NT2/D1 (cell line): ENCODE data around the gene KDM6A.

Experiments used
- DNase-seq: peaks from one replicate; pipeline ENCODE4 v3.0.0-alpha.2; 2011; ENCODE audit warnings: low read depth, low spot score
- H3K27me3 ChIP-seq: 2 replicates; pipeline ENCODE4 v1.6.0; 2011; ENCODE audit warnings: mild to moderate bottlenecking; ENCODE audit not compliant: insufficient read length, insufficient read depth
- H3K36me3 ChIP-seq: 2 replicates; pipeline ENCODE4 v1.6.1; 2011; ENCODE audit warnings: mild to moderate bottlenecking, low read length, mixed read lengths; ENCODE audit not compliant: insufficient read depth, insufficient read length
- H3K4me1 ChIP-seq: 2 replicates; pipeline ENCODE4 v1.5.1; 2011; ENCODE audit not compliant: insufficient read depth, insufficient read length
- H3K4me3 ChIP-seq: 2 replicates; pipeline ENCODE4 v1.5.1; 2011; ENCODE audit warnings: low read depth; ENCODE audit not compliant: insufficient read length
- H3K9ac ChIP-seq: 2 replicates; pipeline ENCODE4 v1.6.0; 2011; ENCODE audit warnings: low read depth; ENCODE audit not compliant: insufficient read length
- H3K9me3 ChIP-seq: 2 replicates; pipeline ENCODE4 v1.5.1; 2011; ENCODE audit warnings: mild to moderate bottlenecking, low read length; ENCODE audit not compliant: insufficient read depth
- SUZ12 ChIP-seq: IDR thresholded peaks from 2 replicates; pipeline ENCODE4 v1.6.1; 2011; ENCODE audit not compliant: insufficient read length, insufficient read depth; ENCODE audit errors: extremely low read depth
- YY1 ChIP-seq: IDR thresholded peaks from 2 replicates; pipeline ENCODE4 v1.6.1; 2011; ENCODE audit not compliant: insufficient read length, insufficient read depth
- ZNF274 ChIP-seq: IDR thresholded peaks from 2 replicates; pipeline ENCODE4 v1.6.1; 2011; ENCODE audit warnings: mild to moderate bottlenecking, low read depth, low read length

KDM6A gene

DNA sequence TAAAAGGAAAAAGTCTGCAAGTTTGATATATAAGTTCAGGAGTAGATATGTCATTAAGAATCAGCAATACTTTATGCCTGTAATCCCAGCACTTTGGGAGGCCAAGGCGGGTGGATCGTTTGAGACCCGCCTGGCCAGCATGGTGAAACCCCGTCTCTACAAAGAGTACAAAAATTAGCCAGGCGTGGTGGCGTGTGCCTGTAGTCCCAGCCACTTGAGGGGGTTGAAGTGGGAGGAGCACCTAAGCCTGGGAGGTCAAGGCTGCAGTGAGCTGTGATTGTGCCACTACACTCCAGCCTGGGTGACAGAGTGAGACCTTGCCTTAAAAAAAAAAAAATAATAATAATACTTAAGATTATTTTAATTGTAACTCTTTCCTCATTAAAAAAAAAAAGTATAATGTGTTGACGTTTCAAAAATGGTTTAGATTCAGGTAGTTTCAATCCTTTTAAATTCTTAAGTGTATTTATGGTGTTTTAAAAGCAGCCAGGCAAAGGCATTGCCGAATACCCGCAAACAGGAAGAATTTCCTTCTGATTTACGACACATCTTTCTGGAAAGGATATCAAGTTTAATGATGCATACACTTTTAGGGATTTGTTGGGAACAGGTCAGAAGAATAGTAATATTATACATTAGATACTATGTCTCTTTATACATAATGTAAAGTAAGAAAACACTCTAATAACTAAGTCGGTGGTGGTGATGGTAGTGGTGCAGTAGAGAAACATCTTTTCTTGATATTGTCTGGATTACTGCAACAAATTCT, 80.9 kb downstream of the KDM6A start:
- no peak for DNase-seq
- Histone ChIP-seq H3K4me1 (no peaks in the 10 kb centered on the region), H3K9ac (no peak overlapping the region), H3K36me3 (peaks cover 4% of the 10 kb centered on the region), H3K9me3 (no peaks in the 10 kb centered on the region), H3K27me3 (no peaks in the 10 kb centered on the region), H3K4me3 (peak overlapping the region; percentile 8)
- no peak for TF ChIP-seq ZNF274
- TF ChIP-seq YY1: no peak
- TF ChIP-seq SUZ12: no peak

GRCh38 chrX:44954562-44954961, 81.6 kb downstream of the KDM6A start:
- H3K9me3 ChIP-seq: no peaks in the 10 kb centered on the region
- TF ChIP-seq SUZ12 (no peak), YY1 (no peak), ZNF274 (no peak)
- no peak for DNase-seq
- no peaks in the 10 kb centered on the region for H3K4me1 ChIP-seq
- peaks cover 4% of the 10 kb centered on the region for H3K36me3 ChIP-seq
- H3K27me3 ChIP-seq: no peaks in the 10 kb centered on the region
- no peak overlapping the region for H3K9ac ChIP-seq
- H3K4me3 ChIP-seq: peak overlapping the region; percentile 8

DNA sequence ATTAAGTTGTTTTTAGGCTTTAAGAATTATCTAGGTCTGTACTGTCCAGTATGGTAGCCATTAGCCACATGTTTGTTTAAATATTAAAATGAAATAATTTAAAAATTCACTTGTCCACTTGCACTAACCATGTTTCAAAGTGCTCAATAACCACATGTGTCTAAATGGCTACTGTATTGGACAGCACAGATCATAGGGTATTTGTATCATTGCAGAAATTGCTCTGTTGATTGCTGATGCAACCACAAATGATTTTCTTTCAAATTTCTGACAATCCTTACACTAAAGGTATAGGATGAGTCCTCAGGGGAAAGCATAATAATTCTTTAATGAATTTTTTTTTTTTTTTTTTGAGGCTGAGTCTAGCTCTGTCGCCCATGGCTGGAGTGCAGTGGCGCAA, 84.9 kb downstream of the KDM6A start:
- Histone ChIP-seq H3K27me3 (no peaks in the 10 kb centered on the region), H3K36me3 (peaks cover 22% of the 10 kb centered on the region), H3K9me3 (no peaks in the 10 kb centered on the region), H3K4me1 (no peaks in the 10 kb centered on the region), H3K9ac (no peak overlapping the region), H3K4me3 (no peak overlapping the region)
- no peak for TF ChIP-seq SUZ12
- TF ChIP-seq ZNF274: no peak
- TF ChIP-seq YY1: no peak
- DNase-seq: no peak

DNA sequence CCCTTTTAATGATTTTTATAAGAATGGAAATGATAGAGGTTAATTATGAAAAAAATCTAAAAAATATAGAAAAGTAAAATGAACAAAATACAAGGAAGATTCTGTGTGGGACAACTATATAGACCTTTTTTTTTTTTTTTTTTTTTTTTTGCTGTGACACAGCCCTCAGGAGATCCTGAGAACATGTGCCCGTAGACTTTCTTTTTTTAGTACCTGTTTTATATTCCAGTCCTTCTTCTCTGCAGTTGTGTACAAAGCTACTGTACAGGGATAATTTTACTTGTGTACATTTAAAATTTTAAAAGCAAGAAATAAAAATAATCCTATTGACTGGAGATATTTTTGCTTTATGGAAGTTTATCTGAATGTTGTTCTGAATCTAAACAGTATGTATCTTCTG, 85.5 kb downstream of the KDM6A start:
- Histone ChIP-seq H3K9ac (no peak overlapping the region), H3K9me3 (no peaks in the 10 kb centered on the region), H3K4me1 (no peaks in the 10 kb centered on the region), H3K36me3 (peaks cover 28% of the 10 kb centered on the region), H3K27me3 (no peaks in the 10 kb centered on the region), H3K4me3 (no peak overlapping the region)
- TF ChIP-seq YY1: no peak
- no peak for DNase-seq

DNA sequence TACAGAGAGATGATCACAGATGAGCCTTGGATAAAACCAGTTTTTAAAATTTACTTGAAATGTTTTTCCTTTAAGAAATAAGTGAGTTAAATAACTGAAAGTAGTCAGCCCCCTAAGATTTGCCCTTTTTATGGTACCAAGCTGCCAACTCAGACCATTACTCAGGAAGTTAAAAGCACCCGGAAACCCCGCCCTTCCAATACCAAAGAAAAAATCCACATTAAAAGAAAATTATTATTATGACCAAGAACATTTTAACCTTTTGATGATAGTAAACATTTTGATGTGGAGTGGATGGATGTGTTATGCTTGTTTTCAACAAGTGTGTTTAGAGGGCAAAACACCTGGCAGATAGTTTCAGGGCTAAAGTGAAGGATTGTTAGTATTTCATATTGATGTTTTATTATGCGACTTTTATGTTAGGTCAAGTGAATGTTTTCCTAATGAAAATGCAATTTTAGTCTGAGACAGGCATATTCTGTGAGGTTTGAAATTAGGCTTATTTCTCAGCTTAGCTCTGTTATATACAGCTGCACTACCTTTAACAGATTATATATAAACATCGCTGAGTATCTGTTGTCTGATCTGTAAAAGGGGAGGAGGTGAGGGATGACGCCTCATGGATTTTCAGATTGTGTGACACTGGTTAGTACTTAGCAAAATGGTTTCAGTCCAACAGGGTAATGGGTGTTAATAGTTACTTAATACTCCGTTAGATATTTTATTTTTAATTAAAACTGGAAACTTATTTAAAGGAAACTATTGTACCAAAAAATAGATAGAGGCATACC, 89.0 kb downstream of the KDM6A start:
- DNase-seq: no peak
- TF ChIP-seq YY1: no peak
- no peak for TF ChIP-seq SUZ12
- no peak for TF ChIP-seq ZNF274
- Histone ChIP-seq H3K9ac (no peak overlapping the region), H3K4me3 (no peak overlapping the region), H3K4me1 (no peaks in the 10 kb centered on the region), H3K9me3 (no peaks in the 10 kb centered on the region), H3K27me3 (no peaks in the 10 kb centered on the region), H3K36me3 (peaks cover 40% of the 10 kb centered on the region)

DNA sequence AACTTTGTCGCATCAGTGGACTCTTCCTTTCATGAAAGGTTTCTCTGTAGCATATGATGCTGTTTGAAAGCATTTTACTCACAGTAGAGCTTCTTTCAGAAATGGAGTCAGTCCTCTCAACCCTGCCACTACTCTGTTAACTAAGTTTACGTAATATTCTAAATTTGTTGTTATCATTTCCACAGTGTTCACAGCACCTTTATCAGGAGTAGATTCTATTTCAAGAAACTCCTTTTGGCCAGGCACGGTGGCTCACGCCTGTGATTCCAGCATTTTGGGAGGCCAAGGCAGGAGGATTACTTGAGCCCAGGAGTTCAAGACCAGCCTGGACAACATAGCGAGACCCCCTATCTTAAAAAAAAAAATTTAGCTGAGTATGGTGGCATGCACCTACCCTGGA, 90.0 kb downstream of the KDM6A start:
- H3K9ac ChIP-seq: no peak overlapping the region
- H3K4me3 ChIP-seq: no peak overlapping the region
- no peaks in the 10 kb centered on the region for H3K9me3 ChIP-seq
- no peaks in the 10 kb centered on the region for H3K4me1 ChIP-seq
- DNase-seq: no peak
- H3K36me3 ChIP-seq: peaks cover 42% of the 10 kb centered on the region
- no peaks in the 10 kb centered on the region for H3K27me3 ChIP-seq
- TF ChIP-seq SUZ12 (no peak), YY1 (no peak), ZNF274 (no peak)

GRCh38 chrX:44967221-44967620, 94.2 kb downstream of the KDM6A start:
- peaks cover 43% of the 10 kb centered on the region for H3K36me3 ChIP-seq
- H3K9ac ChIP-seq: no peak overlapping the region
- DNase-seq: no peak
- no peaks in the 10 kb centered on the region for H3K4me1 ChIP-seq
- no peaks in the 10 kb centered on the region for H3K9me3 ChIP-seq
- no peak overlapping the region for H3K4me3 ChIP-seq
- no peak for TF ChIP-seq YY1
- no peak for TF ChIP-seq SUZ12
- TF ChIP-seq ZNF274: no peak
- H3K27me3 ChIP-seq: no peaks in the 10 kb centered on the region
